Activated CD8-positive, alpha-beta memory T cell treated with anti-CD3 and anti-CD28 coated beads, Interleukin-2, amount 50 U/mL, for 4 hours (primary cell): Measurements from ENCODE around the gene RAB37.

Experiments
- DNase-seq: peaks from one replicate; pipeline ENCODE4 v3.0.0-alpha.2; 2020

Gene RAB37

DNA sequence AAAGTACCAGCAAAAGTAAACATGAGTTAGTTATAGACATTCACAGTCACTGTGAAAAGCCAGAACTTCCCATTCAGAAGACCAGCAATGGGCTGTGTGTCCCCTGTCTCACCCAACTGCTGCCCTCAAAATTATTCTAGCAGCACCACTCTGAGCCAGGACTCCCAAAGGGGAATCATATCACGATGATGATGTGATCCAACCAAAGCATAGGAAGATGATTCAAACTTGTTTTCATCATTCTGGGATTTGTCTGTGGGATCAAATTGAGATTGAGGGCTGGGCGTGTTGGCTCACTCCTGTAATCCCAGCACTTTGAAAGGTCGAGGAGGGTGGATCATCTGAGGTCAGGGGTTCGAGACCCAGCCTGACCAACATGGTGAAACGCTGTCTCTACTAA, 45.5 kb downstream of the RAB37 start:
- DNase-seq = no peak

DNA sequence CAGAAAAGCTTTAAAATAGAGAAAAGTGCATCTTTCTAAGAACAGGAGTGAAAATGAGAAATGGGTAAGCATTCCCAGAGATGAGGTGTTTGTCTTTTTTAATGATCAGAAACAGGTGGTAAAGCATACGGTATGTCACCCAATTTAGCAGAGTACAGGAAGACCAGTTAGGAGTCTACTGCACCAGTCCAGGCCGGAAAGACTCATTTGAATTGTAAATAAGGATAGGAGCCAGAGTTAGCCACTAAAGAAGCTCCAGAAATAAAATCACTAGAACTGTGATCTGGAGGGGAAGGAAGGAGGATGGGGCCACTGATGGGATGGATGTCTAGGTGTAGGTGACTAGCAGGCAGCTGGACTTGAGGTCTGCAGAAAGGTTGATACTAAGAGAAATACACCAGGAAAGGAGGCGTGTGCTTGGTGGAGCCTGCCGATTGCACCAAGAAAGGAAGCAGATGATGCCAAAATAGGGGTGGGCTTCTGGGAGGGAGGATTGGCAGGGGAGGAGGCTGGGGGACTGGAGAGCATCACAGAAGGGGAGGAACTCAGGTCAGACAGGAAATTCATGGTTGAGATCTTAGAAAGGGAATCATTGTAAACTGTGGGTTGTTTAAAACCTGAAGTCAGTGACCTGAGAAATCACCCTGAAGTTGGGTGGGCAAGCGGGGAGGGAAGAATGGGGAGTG, 47.2 kb downstream of the RAB37 start:
- DNase-seq = no peak

- DNase-seq = no peak
Measured at GRCh38 chr17:74785096-74785980, 48.3 kb downstream of the RAB37 start.

DNA sequence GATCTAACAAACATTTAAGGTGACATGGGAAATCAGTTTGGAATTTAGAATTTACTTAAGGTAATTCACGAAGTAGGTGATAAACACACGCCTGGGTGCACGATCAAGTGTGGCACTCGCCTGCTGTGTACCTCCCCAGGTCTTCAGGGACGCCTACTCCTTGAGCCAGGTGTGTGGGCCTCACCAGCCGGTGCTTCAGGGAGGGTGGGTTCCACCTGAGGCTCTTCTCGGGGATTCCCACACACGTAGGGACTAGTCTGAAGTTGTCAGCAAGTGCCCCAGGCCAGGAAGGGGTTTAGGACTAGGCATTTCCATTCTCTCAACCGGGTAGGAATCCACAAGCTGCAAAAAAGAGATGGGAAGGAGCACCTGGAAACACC, 48.9 kb downstream of the RAB37 start:
- no peak for DNase-seq

DNA sequence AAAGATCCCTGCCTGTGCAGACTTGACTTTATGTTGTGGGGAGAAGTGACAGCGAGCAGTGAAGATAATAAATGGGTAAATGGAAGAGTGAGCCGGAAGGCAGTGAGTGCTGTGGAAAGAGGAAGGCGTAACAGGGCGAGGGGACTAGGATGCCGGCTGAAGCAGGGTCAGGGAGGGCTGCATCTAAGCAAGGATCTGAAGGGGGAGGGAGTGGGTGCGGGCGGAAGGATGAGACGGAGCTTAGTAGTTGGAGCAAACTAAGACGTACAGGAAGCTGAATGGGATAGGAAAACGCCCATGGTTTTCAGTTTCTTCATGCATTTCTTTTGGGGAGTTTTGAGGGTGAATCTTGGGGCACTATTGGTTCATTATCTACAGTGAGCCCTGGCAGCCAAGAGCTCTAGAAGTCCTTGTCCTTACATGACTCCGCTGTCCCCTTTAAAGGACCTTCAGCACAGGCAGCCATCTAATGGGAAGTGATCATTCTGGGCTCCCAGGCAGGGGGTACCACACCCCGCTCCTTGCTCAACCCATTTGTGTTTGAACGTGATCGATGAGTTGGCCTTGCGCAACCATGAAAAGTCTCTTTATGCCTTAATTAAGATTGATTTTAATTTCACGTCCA, 49.5 kb downstream of the RAB37 start:
- DNase-seq = no peak

- DNase-seq = no peak
Measured at GRCh38 chr17:74790161-74791058, 53.4 kb downstream of the RAB37 start.

- no peak for DNase-seq
Measured at GRCh38 chr17:74792586-74793105, 55.6 kb downstream of the RAB37 start.

DNA sequence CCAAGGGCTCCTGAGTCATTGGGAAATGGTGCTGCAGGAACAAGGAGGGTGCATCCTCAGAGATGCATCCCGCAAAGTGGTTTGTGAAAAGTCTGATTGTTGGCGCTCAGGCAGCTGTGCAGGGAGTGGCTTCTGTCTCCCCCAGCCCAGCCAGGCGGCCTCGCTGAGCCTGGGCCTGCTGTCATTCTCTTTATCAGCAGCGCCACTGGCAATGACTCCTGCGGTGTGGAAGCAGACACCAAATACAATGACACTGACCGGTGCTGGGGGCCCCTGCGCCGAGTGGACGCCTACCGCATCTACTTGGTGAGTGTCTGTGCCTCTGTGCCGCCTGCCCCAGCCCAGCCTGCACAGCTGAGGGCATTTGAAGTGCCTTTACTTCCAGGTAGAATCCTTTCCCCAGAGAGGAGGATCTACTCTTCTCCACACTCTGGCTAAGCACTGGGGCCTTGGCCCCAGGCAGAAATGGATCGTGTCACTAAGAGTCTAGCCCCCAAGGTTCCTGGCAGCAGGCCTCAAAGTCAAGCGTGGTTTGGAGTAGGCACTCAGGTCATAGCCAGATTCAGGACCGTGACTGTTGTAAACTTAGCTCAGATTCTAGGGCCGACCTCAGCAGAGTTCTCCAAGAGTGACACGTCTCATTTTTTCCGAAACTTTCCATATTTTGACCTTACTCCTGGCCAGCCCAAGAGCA, 58.4 kb downstream of the RAB37 start:
- DNase-seq = no peak

DNA sequence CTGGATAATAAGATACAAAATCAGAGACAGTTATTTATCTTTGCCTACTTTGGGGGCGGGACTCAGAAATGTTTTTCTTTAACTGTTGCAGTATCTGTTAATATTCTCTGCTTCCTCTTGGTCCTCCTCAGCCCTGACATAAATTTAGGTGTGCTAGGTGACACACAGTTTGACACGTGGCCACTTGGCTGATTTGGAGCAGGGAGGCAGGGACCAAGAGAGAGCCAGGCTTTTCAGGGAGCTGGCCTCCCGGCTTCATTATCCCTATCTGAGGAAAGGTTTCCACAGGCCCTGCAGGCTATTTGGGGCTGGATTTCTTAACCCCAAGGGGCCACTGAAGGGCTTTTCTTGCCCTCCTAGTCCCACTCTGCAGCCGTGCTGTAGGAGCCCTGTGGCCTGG, 59.2 kb downstream of the RAB37 start:
- DNase-seq = no peak

- DNase-seq = no peak
Measured at GRCh38 chr17:74796866-74797265, 59.8 kb downstream of the RAB37 start.
